ENCODE data around the gene LATS2. TPM values are rescaled to one million over a fixed set of nuclear protein-coding genes. Genes with fewer than 3 reads are reported as not detected.
A peak's percentile ranks its signal among the peaks of the same experiment; 100 is the strongest.

LATS2 gene
- polyA plus RNA-seq, 6 donors from 2014 or later: 0.07 to 0.68 (median 0.21) TPM; not detected in 1

GRCh38 chr13:20997301-20998161, 63.9 kb downstream of the LATS2 start:
- H3K4me3 Mint-ChIP-seq: no peak overlapping the region
- no peaks in the 10 kb centered on the region for H3K36me3 Mint-ChIP-seq
- ATAC-seq (ENCODE audit: low read depth in 2 of 2): no peak
- no peaks in the 10 kb centered on the region for H3K4me1 Mint-ChIP-seq
- H3K27ac Mint-ChIP-seq: no peak overlapping the region
- no peaks in the 10 kb centered on the region for H3K27me3 Mint-ChIP-seq
- DNase-seq: no peak
- peaks cover 0 to 5% (median 0%) of the 10 kb centered on the region in 7 donors for H3K9me3 Mint-ChIP-seq

- no peak overlapping the region for H3K27ac Mint-ChIP-seq
- no peaks in the 10 kb centered on the region for H3K9me3 Mint-ChIP-seq
- DNase-seq (no peak), ATAC-seq (ENCODE audit: low read depth in 2 of 2) (no peak)
- H3K4me3 Mint-ChIP-seq: no peak overlapping the region
- no peaks in the 10 kb centered on the region for H3K27me3 Mint-ChIP-seq
- H3K36me3 Mint-ChIP-seq: peaks cover 0 to 11% of the 10 kb centered on the region in 2 donors
- H3K4me1 Mint-ChIP-seq: peaks cover 0 to 4% (median 0%) of the 10 kb centered on the region in 3 donors
Observed at GRCh38 chr13:20995245-20995838, 66.0 kb downstream of the LATS2 start.

GRCh38 chr13:20994441-20994821, 67.0 kb downstream of the LATS2 start:
- Mint-ChIP-seq H3K36me3 (peaks cover 0 to 11% of the 10 kb centered on the region in 2 donors), H3K4me3 (no peak overlapping the region), H3K27ac (no peak overlapping the region), H3K9me3 (no peaks in the 10 kb centered on the region), H3K27me3 (no peaks in the 10 kb centered on the region), H3K4me1 (peaks cover 0 to 4% (median 0%) of the 10 kb centered on the region in 3 donors)
- ATAC-seq (ENCODE audit: low read depth in 2 of 2): no peak
- no peak for DNase-seq

- ATAC-seq (ENCODE audit: low read depth in 2 of 2) (no peak), DNase-seq (no peak)
- Mint-ChIP-seq H3K27ac (peak overlapping the region in 1 of 6 donors; percentile 45), H3K4me3 (no peak overlapping the region), H3K27me3 (no peaks in the 10 kb centered on the region), H3K9me3 (no peaks in the 10 kb centered on the region), H3K4me1 (peaks cover 0 to 4% (median 0%) of the 10 kb centered on the region in 3 donors), H3K36me3 (peaks cover 0 to 11% of the 10 kb centered on the region in 2 donors)
Observed at GRCh38 chr13:20993661-20994440, 67.5 kb downstream of the LATS2 start.

GRCh38 chr13:20993211-20993610, 68.2 kb downstream of the LATS2 start:
- H3K4me3 Mint-ChIP-seq: no peak overlapping the region
- H3K36me3 Mint-ChIP-seq: peaks cover 0 to 11% of the 10 kb centered on the region in 2 donors
- H3K4me1 Mint-ChIP-seq: peaks cover 0 to 4% (median 0%) of the 10 kb centered on the region in 3 donors
- H3K27me3 Mint-ChIP-seq: no peaks in the 10 kb centered on the region
- ATAC-seq (ENCODE audit: low read depth in 2 of 2) (no peak), DNase-seq (no peak)
- peak overlapping the region in 1 of 6 donors; percentile 45 for H3K27ac Mint-ChIP-seq
- H3K9me3 Mint-ChIP-seq: no peaks in the 10 kb centered on the region

GRCh38 chr13:20991741-20992520, 69.5 kb downstream of the LATS2 start:
- Mint-ChIP-seq H3K27ac (peak overlapping the region in 4 of 6 donors; percentile 47 to 75 (median 64)), H3K4me1 (peaks cover 0 to 4% (median 0%) of the 10 kb centered on the region in 3 donors), H3K9me3 (peaks cover 0 to 3% (median 0%) of the 10 kb centered on the region in 7 donors), H3K4me3 (no peak overlapping the region), H3K27me3 (no peaks in the 10 kb centered on the region), H3K36me3 (peaks cover 0 to 11% of the 10 kb centered on the region in 2 donors)
- DNase-seq (no peak), ATAC-seq (ENCODE audit: low read depth in 2 of 2) (no peak)

GRCh38 chr13:20990910-20991525, 70.4 kb downstream of the LATS2 start:
- Mint-ChIP-seq H3K4me1 (peaks cover 0 to 4% (median 0%) of the 10 kb centered on the region in 3 donors), H3K27me3 (no peaks in the 10 kb centered on the region), H3K36me3 (peaks cover 0 to 11% of the 10 kb centered on the region in 2 donors), H3K27ac (peak overlapping the region in 2 of 6 donors; percentile 6 to 62), H3K4me3 (no peak overlapping the region), H3K9me3 (peaks cover 0 to 3% (median 0%) of the 10 kb centered on the region in 7 donors)
- DNase-seq: no peak
- ATAC-seq (ENCODE audit: low read depth in 2 of 2): no peak

GRCh38 chr13:20989656-20990321, 71.6 kb downstream of the LATS2 start:
- Mint-ChIP-seq H3K27ac (peak overlapping the region in 2 of 6 donors; percentile 15 to 66), H3K4me3 (no peak overlapping the region), H3K27me3 (no peaks in the 10 kb centered on the region), H3K4me1 (peaks cover 0 to 4% (median 0%) of the 10 kb centered on the region in 3 donors), H3K36me3 (peaks cover 0 to 11% of the 10 kb centered on the region in 2 donors), H3K9me3 (peaks cover 0 to 3% (median 0%) of the 10 kb centered on the region in 7 donors)
- no peak for ATAC-seq (ENCODE audit: low read depth in 2 of 2)
- no peak for DNase-seq

- DNase-seq (no peak), ATAC-seq (ENCODE audit: low read depth in 2 of 2) (no peak)
- no peaks in the 10 kb centered on the region for H3K27me3 Mint-ChIP-seq
- peaks cover 0 to 11% of the 10 kb centered on the region in 2 donors for H3K36me3 Mint-ChIP-seq
- H3K27ac Mint-ChIP-seq: no peak overlapping the region
- no peak overlapping the region for H3K4me3 Mint-ChIP-seq
- peaks cover 0 to 3% (median 0%) of the 10 kb centered on the region in 7 donors for H3K9me3 Mint-ChIP-seq
- H3K4me1 Mint-ChIP-seq: peaks cover 0 to 4% (median 0%) of the 10 kb centered on the region in 3 donors
Observed at GRCh38 chr13:20988909-20989655, 72.3 kb downstream of the LATS2 start.

GRCh38 chr13:20988033-20988908, 73.1 kb downstream of the LATS2 start:
- Mint-ChIP-seq H3K27me3 (no peaks in the 10 kb centered on the region), H3K36me3 (peaks cover 0 to 11% of the 10 kb centered on the region in 2 donors), H3K4me1 (peaks cover 0 to 4% (median 0%) of the 10 kb centered on the region in 3 donors), H3K4me3 (no peak overlapping the region), H3K27ac (no peak overlapping the region), H3K9me3 (peaks cover 0 to 3% (median 0%) of the 10 kb centered on the region in 7 donors)
- DNase-seq: no peak
- ATAC-seq (ENCODE audit: low read depth in 2 of 2): no peak

GRCh38 chr13:20987599-20987998, 73.8 kb downstream of the LATS2 start:
- no peak overlapping the region for H3K4me3 Mint-ChIP-seq
- ATAC-seq (ENCODE audit: low read depth in 2 of 2) (no peak), DNase-seq (no peak)
- peaks cover 0 to 11% of the 10 kb centered on the region in 2 donors for H3K36me3 Mint-ChIP-seq
- peaks cover 0 to 3% (median 0%) of the 10 kb centered on the region in 7 donors for H3K9me3 Mint-ChIP-seq
- peak overlapping the region in 1 of 6 donors; percentile 18 for H3K27ac Mint-ChIP-seq
- H3K27me3 Mint-ChIP-seq: no peaks in the 10 kb centered on the region
- H3K4me1 Mint-ChIP-seq: peaks cover 0 to 4% (median 0%) of the 10 kb centered on the region in 3 donors

Measured in naive B cell (primary cell).